Fibroblast of skin of abdomen (primary cell): ENCODE results near the gene MS4A4E. TPM values are rescaled to one million over a fixed set of nuclear protein-coding genes. Genes with fewer than 3 reads are reported as not detected.
"Not testable (repeated sequence)": the region's sequence is repeated elsewhere in the genome, so short reads cannot be mapped to it uniquely, and the experiment has no call there.

ENCODE experiments used
- DNase-seq: peaks from one replicate; pipeline ENCODE4 v3.0.0-alpha.2; 2013
- polyA plus RNA-seq, 2 experiments: library from polyadenylated mRNA; unstranded; fragments of 120-200 nt; gene quantifications; one replicate each; pipeline ENCODE4 v1.2.1, GENCODE V29; 2013; ENCODE audit not compliant: insufficient read length in 2 of 2

MS4A4E gene
- polyA plus RNA-seq (2013, experiment 1 of 2; ENCODE audit: insufficient read length): 0.35 TPM
- polyA plus RNA-seq (2013, experiment 2 of 2; ENCODE audit: insufficient read length): 0.11 TPM

DNA sequence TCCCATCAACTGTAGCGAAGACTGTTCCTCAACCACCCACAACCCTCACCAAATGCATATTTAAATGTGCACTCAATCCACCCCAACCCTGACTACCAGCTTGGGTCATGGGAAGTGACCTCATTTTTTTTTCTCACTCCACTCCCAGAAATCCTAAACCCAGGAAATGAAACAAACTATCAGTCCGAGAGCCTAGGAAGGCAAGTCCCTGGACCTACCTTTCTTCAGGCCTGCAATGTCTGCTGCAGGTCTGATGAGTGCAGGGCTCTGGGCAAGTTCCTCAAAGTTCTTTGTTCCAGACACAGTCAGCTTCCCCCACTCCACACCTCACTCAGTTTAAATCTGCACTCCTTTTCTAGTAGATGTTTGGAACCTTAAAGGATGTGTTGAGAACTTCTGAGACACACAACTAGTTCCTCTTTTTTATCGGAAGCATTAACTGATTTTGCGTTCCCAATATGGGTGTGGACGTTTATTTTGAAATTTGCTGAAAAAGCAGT is at the start of gene MS4A4E:
Gene MS4A4E, minus strand, starts transcription at position 398 of the 500 bp plus-strand sequence. CDS start 13,082 bp downstream, outside the sequence.
- DNase-seq: no peak

DNA sequence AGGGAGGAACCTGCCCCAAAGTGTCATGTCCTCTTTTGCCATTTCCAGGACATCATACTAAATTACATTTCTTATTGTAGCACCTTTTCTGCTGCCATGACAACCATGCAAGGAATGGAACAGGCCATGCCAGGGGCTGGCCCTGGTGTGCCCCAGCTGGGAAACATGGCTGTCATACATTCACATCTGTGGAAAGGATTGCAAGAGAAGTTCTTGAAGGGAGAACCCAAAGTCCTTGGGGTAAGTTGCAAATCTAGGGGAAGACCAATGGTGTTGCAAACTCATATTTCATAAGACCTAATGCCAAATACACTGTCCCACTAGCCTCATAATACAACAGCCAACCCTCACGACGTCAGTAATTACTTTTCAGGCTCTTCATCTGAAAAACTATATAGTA is 49.2 kb upstream of the MS4A4E start:
- no peak for DNase-seq

DNA sequence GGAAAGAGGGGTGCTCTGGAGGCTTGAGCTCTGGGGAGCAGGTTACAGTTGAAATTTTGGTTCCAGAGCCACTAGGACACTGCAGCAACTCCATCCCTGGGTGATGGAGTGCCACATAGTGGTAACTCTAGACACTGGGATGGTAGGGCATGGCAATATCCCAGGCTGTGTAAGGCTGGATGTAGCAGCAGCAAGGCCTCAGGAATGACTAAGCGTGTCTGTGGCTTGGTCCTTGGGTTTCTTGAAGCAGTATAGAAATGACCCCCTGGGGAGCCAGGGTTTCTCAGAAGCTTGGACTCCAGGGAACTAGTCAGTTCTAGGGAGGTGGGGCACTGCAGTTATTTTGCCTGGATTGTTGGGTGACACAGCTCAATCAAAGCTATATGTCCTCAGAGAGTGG is 45.6 kb upstream of the MS4A4E start:
- DNase-seq: no peak

DNA sequence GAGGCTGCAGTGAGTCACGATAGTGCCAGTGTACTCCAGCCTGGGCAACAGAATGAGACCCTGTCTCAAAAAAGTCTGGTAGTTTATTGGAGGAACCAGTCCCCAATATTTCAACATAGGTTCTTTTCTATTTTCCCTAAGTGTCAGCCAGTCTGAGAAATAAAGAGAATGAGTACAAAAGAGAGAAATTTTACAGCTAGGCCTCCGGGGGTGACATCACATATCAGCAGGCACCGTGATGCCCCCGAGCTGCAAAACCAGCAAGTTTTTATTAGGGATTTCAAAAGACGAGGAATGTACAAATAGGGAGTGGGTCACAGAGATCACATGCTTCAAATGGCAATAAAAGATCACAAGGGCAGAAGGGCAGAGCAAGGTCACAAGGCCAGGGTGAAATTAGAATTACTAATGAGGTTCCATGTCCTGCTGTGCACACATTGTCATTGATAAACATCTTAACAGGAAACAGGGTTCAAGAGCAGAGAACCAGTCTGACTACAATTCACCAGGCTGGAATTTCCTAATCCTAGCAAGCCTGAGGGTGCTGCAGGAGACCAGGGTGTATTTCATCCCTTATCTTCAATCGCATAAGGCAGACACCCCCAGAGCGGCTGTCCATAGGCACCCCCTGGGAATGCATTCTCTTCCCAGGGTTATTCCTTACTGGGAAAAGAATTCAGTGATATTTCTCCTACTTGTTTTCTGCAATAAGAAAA is 42.6 kb upstream of the MS4A4E start:
- not testable (repeated sequence) for DNase-seq

DNA sequence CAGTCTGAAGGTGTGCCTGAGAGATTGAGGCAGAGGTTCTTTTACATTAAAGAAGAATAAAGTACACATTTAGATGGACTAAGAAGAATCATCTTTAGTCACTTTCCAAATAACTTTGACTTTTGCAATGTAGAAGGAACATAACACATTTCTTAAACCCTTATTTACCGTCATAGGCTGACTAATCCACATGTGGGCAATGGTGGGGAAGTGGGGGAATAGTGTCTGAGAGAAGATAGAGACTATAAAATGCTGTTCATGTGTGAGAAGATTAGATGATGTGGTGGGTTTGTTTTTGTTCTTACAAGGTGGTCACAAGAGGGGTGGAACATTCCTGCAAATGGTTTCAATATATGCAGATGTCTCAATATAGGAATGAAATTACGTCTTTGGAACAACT is 39.3 kb upstream of the MS4A4E start:
- no peak for DNase-seq

DNA sequence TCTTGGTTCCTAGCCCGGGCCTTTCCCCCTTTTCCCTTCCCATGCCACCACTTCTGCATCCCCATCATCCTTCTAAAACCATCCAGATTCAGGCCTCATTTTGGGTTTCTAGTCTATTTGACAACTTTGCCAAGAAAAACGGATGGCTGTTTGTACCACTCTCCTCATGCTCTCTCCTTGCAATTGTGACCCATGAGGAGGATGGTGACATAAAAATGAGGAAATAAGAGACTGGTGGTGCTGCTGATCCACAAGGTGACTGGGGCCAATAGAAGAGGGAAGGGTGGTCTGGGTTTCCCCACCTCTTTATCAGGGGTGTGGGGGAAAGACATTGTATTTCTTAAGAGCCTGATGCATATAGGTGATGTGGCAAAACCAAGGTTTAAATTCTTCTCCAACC is 38.5 kb upstream of the MS4A4E start:
- DNase-seq: no peak

DNA sequence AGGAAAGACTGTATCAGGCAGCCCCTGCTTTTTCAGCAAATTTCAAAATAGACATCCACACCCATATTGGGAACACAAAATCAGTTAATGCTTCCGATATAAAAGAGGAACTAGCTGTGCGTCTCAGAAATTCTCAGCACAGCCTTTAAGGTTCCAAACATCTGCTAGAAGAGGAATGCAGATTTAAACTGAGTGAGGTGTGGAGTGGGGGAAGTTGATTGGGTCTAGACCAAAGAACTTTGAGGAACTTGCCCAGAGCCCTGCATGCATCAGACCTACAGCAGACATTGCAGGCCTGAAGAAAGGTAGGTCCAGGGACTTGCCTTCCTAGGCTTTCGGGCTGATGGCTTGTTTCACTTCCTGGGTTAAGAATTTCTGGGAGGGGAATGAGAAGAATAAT is 37.5 kb upstream of the MS4A4E start, which contains the start of gene MS4A4A:
Gene MS4A4A, plus strand, starts transcription at position 255 of the 400 bp plus-strand sequence. Its CDS starts 10 bp downstream, at position 265.
- no peak for DNase-seq

DNA sequence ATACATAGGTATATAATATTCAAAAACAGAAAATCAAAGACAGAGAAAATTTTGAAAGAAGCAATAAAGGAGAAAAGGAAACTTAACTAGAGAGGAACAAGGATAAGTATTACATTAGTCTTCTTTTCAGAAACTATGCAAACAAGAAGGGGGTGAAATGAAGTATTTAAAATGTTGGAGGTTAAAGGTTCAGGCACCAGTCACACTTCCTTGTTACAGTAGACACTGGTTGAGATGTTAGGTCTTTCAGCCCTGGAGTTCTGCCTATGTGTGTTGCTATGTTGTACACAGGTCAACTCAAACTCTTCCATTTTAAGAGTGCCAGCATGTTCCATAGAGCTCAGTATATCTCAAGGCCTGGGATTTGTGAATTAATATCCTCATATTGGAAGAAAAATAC is 31.5 kb upstream of the MS4A4E start:
- no peak for DNase-seq

DNA sequence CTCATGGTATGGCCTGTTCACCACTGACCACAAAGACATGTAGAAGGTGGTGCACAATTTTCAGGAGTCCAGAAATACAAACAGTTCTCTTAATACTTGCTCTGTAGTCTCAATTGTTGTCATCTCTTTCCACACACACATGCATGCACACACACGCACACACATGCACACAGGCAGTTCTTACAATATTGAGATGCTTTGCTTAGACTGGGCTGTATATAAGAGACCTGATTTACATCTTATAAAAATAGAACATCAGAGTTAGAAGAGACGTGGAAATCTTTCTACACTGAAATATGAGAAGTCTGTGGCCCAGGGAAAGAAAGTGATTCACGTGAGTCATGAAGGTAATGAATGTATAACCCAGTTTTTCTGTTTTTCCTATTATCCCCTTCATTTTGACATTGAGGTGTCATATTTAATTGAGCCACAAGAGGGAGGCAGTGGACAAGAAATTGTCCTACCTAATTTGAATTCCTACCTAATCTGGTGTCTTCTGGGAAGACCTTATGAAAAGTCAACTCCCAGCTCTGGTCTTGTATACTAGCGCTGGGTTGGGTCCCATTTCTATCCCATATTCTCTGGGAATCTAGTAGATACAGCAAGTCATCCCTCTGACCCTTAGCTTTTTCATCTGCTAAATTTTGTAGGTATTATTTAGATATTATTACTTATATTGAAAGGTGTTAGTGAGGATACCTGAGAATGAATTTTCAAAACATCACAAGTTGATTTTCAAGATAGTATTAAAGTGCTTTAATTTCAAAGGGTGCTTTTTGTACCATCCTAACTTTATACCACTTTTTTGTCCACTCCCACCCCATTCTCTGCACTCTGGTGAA is 22.7 kb upstream of the MS4A4E start:
- no peak for DNase-seq

DNA sequence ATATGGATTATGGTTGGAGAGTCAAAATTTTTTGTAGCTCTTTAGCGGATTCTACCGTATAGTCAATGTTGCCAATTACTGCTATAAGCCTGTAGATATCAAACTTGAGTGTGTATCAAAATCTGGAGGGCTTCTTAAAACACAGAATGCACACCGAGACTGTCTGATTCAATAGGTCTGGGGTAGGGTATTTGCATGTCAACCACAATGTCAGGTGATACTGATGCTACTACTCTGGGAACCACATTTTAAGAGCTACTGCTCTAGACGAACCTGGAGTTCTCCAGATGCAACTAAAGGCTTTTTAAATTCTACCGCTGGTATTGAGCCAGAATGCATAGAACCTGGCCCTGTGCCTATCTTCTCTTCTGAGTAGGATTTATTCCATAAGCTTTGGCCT is 21.7 kb upstream of the MS4A4E start:
- DNase-seq: no peak

DNA sequence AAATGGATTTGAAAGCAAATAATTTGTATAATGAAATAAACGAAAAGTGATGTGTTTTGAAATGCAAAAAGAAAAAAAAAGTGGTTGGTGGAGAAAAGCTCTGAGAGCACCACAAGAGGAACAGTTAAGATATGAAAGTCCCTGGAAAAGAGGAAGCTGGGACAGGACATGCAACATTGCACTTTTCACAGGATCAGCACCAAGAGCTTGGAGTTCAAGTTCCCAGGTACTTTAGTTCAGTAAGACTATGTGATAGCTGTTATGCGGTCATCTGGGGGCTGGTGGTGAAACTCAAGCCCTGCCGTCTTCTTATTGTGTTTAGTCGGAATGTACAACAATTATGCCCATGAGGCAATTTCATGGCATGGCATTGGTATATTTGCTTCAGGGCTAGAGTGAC is 20.5 kb upstream of the MS4A4E start:
- DNase-seq: no peak

DNA sequence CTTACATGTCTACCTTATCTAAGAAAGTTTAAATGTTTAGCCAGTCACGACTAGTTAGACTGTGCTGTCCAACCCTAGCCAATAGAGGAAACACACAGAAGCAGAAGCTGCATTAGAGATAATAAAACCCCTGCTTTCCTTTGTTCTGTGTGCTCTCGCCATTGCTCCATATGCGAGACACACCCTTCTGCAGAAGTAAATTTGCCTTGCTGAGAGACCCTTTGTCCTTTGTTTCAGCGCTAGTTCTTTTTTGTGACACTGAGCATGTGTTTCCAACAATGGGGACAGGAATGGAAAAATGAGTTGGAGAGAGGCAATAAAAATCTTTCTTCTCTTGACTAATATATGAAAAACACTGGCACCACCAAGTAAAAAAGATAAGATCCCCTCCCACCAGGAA is 18.1 kb upstream of the MS4A4E start:
- DNase-seq: no peak

DNA sequence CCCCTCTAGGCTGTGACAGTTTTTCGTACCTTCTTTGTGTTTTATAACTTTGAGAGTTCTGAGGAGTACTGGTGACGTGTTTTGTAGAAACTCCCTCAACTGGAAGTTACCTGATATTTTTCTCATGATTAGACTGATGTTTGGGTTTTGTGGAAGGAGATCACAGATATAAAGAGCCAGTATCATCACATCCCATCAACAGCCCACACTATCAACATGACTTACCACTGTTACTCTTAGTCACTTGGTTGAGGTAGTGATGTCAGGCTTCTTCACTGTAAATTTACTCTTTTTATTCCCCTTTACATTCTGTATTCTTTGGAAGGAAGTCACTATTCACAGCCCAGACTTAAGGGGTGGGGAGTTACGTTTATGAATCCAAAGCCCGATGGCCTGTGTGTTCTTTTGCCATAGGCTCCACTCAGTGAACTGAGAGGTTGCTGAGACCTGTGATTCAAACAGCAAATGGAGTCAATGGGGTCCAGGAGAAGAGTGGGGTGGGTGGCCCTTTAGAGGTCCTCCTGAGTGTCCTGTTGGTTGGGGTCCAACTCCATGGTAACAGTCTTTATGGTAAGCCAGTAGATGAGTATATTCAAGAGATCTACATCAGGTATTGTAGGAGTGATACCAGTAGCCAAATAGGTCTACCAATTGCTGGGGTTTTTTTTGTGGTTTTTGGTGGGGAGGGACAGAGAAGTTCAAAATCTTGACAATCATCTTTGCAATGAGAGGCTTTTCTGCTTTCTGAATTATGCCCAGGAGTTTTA is 15.2 kb upstream of the MS4A4E start:
- no peak for DNase-seq

DNA sequence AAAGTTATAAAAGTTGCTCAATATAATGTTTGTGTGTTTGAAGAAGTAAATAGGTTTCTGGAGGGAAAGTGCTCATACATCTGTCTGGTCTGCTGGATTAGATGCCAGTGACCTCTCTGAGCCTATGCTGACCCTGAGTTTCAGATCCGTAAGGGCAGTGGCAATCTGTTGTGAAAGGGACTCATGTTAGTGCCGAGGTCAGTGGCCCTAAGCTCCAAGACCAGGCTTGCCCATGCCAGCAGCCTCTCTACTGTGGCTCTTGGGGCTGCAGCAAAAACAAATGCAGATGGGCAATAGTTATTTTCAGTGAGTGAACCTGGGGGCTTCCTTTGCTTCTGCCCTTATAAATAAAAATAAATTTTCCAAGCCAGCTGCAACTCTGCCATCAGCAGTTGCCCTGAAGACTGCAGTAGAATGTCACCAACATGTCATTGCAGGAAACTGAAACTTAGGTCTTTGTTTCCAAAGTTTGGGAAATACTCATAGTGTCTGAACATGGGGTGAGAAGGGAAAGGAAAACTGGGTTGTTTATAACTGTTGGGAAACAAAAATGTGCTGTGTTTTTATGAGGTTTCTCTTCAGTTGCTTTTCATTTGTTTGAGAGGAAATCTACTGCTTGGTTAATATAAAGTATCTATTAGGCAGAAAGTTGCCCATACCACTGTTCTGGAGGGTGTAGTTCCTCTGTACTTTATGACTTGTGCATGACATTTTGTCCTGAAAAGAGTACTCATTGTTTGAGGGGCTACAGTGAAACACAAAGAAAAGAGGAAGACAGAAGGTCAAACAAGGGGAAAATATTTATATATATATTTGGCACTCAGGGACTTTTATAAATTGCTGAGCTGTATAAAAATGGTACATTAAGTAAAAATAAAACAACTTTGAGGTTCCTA is 9.5 kb upstream of the MS4A4E start:
- DNase-seq: no peak

DNA sequence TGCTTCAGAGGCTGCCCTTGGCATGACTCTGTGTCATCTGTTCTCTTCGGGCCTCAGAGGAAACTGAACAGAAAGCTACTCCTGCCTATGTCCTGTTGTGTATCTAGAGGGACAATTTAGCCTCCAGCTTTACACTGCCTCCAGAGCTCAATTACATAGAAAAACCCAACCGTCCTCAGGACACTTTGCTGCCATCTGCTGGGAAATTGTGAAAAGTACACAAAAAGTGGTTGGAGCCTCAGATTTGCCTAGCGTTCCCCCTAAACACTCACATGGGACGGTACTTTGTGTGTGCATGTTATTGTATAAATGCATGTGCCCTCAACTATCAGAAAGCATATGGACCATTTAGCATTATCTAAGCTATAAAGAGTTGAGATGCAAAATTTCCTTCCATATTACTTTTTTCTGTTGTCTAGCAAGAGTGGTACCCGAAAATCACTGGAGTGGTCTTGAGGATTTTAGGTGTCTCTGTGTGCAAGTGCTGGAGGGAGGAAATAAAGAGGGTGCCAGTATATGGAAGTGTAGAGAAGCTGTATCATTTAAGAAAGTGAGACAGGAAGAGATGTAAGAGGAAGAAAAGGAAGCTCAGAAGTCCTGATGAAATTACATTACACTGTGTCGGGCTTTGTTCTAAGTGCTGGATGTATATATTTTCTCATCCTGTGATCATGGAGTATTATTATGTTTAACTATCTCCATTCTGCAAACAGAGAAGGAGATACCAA is 8.7 kb upstream of the MS4A4E start:
- no peak for DNase-seq

DNA sequence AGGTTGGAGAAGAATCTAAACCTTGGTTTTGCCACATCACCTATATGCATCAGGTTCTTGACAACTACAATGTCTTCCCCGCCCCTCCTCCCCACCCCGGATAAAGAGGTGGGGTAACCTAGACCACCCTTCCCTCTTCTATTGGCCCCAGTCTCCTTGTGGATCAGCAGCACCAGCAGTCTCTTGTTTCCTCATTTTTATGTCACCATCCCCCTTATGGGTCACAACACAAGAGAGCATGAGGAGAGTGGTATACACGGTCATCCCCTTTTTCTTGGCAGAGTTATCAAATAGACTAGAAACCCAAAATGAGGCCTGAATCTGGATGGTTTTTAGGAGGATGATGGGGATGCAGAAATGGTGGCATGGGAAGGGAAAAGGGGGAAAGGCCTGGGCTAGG is 1.2 kb downstream of the MS4A4E start:
- no peak for DNase-seq

DNA sequence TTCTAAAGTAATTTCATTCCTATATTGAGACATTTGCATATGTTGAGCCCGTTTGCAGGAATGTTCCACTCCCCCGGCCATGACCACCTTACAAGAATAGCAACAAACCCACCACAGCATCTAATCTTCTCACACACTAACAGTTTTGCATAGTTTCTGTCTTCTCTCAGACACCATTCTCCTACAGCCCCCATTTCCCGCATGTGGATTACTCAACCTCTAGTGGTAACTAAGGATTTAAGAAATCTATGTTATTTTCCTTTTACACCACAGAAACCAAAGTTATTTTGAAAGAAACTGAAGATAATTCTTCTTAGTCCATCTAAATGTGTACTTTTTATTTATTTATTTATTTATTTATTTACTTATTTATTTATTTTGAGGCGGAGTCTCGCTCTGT is 2.3 kb downstream of the MS4A4E start:
- no peak for DNase-seq

DNA sequence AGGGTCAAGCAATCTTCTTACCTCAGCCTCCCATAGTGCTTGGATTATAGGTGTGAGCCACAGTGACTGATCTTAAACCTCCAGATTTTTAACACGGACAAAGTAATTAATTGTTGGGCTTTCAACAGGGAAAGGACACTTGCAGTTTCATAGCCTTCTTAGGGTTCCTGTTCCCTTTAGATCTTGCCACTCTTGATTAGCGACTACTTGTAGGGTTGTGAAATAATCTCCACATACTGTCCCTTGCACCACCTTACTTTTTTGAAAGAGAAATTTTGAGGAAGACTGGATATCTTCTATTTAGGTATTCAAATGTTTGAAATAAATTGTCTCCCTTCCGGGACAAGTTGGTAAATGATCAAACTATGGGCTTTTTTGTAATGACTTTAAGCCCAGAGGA is 7.6 kb downstream of the MS4A4E start:
- no peak for DNase-seq

DNA sequence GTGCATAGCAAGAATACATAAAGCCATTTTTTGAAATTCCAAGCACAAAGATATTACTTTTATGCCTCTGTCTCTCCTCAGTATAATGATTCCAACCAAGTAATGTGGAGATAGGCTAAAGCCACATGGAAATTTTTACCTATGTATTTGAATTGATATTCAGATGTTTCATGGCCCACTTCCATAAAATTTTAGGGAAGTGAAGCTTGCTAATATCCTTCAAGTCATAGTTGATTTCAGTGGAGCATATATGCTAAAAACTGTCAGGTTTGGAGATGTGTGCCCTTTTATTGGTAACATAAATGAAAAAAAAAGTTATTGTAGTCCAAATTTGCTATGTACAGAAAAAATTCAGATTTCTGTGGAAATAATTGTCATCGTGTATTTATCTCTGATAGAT is 12.3 kb downstream of the MS4A4E start:
- no peak for DNase-seq

DNA sequence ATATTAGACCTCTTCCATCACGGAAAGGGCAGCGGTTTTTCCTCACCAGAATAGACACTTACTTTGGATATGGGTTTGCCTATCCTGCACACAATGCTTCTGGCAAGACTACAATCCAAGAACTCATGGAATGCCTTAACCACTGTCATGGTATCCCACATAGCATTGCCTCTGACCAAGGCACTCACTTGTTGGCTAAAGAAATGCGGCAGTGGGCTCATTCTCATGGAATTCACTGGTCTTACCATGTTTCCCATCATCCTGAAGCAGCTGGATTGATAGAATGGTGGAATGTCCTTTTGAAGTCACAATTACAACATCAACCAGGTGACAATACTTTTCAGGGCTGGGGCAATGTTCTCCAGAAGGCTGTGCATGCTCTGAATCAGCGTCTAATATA is 20.8 kb downstream of the MS4A4E start:
- DNase-seq: no peak

DNA sequence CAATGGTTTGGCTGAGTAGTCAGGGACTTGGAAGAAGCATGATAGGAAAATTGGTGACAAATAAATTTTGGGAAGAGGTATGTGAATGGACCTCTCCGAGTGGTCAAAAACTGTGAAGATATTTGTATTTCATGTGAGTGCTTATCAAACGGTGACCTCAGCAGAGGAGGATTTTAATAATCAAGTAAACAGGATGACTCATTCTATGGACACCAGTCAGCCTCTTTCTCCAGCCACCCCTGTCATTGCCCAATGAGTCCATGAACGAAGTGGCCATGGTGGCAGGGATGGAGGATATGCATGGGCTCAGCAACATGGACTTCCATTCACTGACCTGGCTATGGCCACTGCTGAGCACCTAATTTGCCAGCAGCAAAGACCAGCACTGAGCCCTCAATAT is 21.2 kb downstream of the MS4A4E start:
- DNase-seq: no peak
